ENCODE results near the gene PPP1R36. TPM values are rescaled to one million over a fixed set of nuclear protein-coding genes. Genes with fewer than 3 reads are reported as not detected.

The PPP1R36 gene
- total and polyA plus RNA-seq, 2 of the 8 experiments (the other 6 are each of a cell fraction or from before 2014, with no cell fraction given) = 0.39 to 0.93 TPM

DNA sequence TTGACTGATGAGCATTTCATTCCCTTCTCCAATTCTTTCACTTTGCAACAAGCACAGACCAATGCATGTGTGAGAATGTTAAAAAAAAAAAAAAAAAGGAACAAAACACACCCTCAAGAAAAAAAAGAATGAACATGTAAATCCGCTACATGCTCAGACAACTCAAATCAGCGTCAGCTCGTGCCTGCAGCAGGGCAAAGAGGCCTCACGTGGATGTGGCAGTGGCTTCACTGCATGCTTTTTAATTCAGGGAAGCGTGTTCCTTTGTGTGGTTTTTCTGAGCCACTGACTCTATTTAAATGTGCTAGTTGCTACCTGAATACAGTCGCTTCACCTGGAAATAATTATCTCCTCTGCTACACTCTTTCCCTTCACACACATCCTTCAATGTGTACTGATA lies 55.1 kb downstream of the PPP1R36 start (continued):
- TF ChIP-seq, protein P1, sequence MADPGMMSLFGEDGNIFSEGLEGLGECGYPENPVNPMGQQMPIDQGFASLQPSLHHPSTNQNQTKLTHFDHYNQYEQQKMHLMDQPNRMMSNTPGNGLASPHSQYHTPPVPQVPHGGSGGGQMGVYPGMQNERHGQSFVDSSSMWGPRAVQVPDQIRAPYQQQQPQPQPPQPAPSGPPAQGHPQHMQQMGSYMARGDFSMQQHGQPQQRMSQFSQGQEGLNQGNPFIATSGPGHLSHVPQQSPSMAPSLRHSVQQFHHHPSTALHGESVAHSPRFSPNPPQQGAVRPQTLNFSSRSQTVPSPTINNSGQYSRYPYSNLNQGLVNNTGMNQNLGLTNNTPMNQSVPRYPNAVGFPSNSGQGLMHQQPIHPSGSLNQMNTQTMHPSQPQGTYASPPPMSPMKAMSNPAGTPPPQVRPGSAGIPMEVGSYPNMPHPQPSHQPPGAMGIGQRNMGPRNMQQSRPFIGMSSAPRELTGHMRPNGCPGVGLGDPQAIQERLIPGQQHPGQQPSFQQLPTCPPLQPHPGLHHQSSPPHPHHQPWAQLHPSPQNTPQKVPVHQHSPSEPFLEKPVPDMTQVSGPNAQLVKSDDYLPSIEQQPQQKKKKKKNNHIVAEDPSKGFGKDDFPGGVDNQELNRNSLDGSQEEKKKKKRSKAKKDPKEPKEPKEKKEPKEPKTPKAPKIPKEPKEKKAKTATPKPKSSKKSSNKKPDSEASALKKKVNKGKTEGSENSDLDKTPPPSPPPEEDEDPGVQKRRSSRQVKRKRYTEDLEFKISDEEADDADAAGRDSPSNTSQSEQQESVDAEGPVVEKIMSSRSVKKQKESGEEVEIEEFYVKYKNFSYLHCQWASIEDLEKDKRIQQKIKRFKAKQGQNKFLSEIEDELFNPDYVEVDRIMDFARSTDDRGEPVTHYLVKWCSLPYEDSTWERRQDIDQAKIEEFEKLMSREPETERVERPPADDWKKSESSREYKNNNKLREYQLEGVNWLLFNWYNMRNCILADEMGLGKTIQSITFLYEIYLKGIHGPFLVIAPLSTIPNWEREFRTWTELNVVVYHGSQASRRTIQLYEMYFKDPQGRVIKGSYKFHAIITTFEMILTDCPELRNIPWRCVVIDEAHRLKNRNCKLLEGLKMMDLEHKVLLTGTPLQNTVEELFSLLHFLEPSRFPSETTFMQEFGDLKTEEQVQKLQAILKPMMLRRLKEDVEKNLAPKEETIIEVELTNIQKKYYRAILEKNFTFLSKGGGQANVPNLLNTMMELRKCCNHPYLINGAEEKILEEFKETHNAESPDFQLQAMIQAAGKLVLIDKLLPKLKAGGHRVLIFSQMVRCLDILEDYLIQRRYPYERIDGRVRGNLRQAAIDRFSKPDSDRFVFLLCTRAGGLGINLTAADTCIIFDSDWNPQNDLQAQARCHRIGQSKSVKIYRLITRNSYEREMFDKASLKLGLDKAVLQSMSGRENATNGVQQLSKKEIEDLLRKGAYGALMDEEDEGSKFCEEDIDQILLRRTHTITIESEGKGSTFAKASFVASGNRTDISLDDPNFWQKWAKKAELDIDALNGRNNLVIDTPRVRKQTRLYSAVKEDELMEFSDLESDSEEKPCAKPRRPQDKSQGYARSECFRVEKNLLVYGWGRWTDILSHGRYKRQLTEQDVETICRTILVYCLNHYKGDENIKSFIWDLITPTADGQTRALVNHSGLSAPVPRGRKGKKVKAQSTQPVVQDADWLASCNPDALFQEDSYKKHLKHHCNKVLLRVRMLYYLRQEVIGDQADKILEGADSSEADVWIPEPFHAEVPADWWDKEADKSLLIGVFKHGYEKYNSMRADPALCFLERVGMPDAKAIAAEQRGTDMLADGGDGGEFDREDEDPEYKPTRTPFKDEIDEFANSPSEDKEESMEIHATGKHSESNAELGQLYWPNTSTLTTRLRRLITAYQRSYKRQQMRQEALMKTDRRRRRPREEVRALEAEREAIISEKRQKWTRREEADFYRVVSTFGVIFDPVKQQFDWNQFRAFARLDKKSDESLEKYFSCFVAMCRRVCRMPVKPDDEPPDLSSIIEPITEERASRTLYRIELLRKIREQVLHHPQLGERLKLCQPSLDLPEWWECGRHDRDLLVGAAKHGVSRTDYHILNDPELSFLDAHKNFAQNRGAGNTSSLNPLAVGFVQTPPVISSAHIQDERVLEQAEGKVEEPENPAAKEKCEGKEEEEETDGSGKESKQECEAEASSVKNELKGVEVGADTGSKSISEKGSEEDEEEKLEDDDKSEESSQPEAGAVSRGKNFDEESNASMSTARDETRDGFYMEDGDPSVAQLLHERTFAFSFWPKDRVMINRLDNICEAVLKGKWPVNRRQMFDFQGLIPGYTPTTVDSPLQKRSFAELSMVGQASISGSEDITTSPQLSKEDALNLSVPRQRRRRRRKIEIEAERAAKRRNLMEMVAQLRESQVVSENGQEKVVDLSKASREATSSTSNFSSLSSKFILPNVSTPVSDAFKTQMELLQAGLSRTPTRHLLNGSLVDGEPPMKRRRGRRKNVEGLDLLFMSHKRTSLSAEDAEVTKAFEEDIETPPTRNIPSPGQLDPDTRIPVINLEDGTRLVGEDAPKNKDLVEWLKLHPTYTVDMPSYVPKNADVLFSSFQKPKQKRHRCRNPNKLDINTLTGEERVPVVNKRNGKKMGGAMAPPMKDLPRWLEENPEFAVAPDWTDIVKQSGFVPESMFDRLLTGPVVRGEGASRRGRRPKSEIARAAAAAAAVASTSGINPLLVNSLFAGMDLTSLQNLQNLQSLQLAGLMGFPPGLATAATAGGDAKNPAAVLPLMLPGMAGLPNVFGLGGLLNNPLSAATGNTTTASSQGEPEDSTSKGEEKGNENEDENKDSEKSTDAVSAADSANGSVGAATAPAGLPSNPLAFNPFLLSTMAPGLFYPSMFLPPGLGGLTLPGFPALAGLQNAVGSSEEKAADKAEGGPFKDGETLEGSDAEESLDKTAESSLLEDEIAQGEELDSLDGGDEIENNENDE (IDR thresholded peaks at IDR 0.05; ENCODE audit: insufficient replicate concordance, low read length) = no peak
- TF ChIP-seq SP4 (IDR thresholded peaks at IDR 0.05; ENCODE audit: low read length) = no peak
